Cardiac fibroblast (primary cell): Measurements from ENCODE around the gene SLC66A2.

Source experiments
- DNase-seq, 2 donors: peaks; one replicate each; pipeline versions ENCODE4 v3.0.0 to v3.0.0-alpha.2; 2010; ENCODE audit warnings: low read depth in 2 of 2
- H3K4me3 ChIP-seq, 2 donors: replicated peaks in 1 of 2; 1 replicate in 1 of 2; 2 replicates in 1 of 2; pipeline ENCODE4 v1.5.1; 2011; ENCODE audit warnings: low read depth in 2 of 2, low read length in 2 of 2, mild to moderate bottlenecking in 2 of 2, moderate library complexity in 1 of 2
- TF ChIP-seq, protein P1 (sequence below): IDR thresholded peaks from one replicate; pipeline ENCODE4 v1.5.1; 2011; ENCODE audit warnings: low read depth, mild to moderate bottlenecking, low read length, inconsistent platforms

SLC66A2 gene

GRCh38 chr18:79979843-79980242, 28.4 kb upstream of the SLC66A2 start:
- no peak overlapping the region for H3K4me3 ChIP-seq
- TF ChIP-seq, protein P1, sequence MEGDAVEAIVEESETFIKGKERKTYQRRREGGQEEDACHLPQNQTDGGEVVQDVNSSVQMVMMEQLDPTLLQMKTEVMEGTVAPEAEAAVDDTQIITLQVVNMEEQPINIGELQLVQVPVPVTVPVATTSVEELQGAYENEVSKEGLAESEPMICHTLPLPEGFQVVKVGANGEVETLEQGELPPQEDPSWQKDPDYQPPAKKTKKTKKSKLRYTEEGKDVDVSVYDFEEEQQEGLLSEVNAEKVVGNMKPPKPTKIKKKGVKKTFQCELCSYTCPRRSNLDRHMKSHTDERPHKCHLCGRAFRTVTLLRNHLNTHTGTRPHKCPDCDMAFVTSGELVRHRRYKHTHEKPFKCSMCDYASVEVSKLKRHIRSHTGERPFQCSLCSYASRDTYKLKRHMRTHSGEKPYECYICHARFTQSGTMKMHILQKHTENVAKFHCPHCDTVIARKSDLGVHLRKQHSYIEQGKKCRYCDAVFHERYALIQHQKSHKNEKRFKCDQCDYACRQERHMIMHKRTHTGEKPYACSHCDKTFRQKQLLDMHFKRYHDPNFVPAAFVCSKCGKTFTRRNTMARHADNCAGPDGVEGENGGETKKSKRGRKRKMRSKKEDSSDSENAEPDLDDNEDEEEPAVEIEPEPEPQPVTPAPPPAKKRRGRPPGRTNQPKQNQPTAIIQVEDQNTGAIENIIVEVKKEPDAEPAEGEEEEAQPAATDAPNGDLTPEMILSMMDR: no peak
- no peak for DNase-seq

DNA sequence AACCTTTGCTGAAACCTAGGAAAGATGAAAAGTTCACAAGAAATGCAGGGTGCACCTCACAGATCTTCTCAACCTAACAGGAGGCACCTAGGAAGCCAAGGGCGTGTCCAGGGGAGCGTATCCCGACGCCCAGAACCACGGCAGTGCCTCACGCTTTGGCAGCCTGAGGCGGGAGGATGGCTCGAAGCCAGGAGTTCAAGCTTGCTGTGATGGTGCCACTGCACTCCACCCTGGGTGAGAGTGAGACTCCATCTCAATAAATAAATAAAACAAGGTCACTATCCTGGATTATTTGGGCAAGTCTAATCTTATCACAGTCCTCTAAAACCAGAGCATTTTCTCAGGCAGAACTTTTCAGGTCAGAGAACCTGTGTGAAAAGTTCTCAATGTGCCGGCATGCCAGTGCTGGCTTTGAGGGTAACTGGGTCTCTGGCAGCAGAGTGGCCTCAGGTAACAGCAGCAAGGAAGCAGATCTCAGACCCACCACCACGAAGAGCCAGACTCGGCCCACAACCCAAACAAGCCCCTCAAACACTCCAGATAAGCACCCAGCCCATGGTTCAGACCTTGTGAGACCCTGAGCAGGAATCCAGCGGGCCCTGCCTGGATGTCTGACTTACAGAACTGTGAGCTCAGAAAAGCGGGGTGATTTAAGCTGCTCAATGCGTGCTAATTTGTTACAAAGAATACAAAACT, 24.7 kb upstream of the SLC66A2 start:
- DNase-seq: no peak
- no peak overlapping the region for H3K4me3 ChIP-seq
- TF ChIP-seq, protein P1: no peak

GRCh38 chr18:79975043-79975442, 23.6 kb upstream of the SLC66A2 start:
- H3K4me3 ChIP-seq: no peak overlapping the region
- no peak for DNase-seq
- TF ChIP-seq, protein P1: no peak

- no peak for DNase-seq
- no peak overlapping the region for H3K4me3 ChIP-seq
- TF ChIP-seq, protein P1: no peak
These were observed 22.7 kb upstream of the SLC66A2 start for GRCh38 chr18:79974025-79974654.

DNA sequence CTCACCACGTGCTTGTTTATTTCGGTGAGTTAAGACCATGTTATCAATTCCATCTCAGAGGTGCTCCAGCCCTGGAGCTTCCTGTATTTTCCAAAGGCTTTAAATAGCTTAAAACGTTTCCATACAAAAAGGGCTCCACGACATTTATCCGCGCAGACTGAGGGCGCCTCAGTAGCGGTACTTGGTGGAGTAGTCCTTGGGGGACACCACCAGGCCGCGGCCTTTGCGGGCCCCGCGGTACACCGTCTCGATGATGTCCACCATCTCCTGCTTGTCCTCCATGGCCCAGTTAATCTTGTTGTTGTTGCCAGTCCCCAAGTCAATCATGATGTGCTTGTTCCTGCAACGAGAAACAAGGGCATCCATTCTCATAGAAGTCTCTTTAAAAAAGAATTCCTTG, 22.1 kb upstream of the SLC66A2 start:
- DNase-seq: no peak
- no peak overlapping the region for H3K4me3 ChIP-seq
- TF ChIP-seq, protein P1: no peak

- TF ChIP-seq, protein P1: no peak
- no peak for DNase-seq
- no peak overlapping the region for H3K4me3 ChIP-seq
These were observed 21.3 kb upstream of the SLC66A2 start for GRCh38 chr18:79972720-79973119.
